HG02623 (cell line): ENCODE measurements around the gene BTC.
"Not testable (repeated sequence)": the region's sequence is repeated elsewhere in the genome, so short reads cannot be mapped to it uniquely, and the experiment has no call there.

Source experiments
- ATAC-seq: cut with Tn5 transposase; IDR thresholded peaks from one replicate; pipeline ENCODE4 v1.9.1; 2021; ENCODE audit warnings: moderate library complexity; ENCODE audit not compliant: unreplicated experiment

Gene BTC

GRCh38 chr4:74794382-74795010 lies at the start of gene BTC:
TSS of gene BTC (minus strand) at chr4:74794523. CDS start at chr4:74794325, 198 bp downstream.
- ATAC-seq: no peak

- ATAC-seq: no peak
Observed at GRCh38 chr4:74840936-74841509, 46.7 kb upstream of the BTC start.

DNA sequence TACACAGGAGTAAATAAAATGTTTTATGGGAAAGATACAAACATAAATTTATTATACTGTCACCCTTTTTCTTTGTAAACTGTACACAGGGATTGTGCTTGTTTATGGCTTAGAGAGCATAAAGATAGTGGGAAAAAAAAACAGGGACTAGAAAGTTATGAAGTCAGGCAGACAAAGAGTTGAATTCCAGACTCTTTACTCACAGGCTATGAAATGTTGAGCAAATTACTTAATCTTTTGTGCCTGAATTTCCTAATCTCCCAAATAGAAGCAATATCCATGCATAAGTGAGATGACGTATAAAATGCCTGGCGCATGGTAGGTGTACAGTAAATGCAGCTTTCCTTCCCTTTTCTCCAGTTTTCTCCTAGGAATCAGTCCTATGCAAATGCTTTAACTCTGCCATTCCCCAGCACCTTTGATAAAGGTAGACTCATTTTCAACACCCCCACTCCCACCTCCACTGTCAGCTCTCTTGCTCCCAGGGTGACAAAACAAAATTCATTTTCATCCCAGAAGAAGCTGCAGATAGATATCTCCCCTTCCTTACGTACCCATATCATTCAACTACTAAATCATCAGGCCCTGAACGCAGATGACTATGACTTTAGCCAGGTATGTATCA lies 44.5 kb upstream of the BTC start:
- ATAC-seq: no peak

- ATAC-seq: no peak
Observed at GRCh38 chr4:74830928-74831327, 36.6 kb upstream of the BTC start.

GRCh38 chr4:74823194-74823593 lies 28.9 kb upstream of the BTC start:
- ATAC-seq: peak; percentile 61

GRCh38 chr4:74822603-74823002 lies 28.3 kb upstream of the BTC start:
- no peak for ATAC-seq

GRCh38 chr4:74821541-74821940 lies 27.2 kb upstream of the BTC start:
- ATAC-seq: no peak

- ATAC-seq: no peak
Observed at GRCh38 chr4:74814052-74814451, 19.7 kb upstream of the BTC start.

- not testable (repeated sequence) for ATAC-seq
Observed at GRCh38 chr4:74812056-74812455, 17.7 kb upstream of the BTC start.

DNA sequence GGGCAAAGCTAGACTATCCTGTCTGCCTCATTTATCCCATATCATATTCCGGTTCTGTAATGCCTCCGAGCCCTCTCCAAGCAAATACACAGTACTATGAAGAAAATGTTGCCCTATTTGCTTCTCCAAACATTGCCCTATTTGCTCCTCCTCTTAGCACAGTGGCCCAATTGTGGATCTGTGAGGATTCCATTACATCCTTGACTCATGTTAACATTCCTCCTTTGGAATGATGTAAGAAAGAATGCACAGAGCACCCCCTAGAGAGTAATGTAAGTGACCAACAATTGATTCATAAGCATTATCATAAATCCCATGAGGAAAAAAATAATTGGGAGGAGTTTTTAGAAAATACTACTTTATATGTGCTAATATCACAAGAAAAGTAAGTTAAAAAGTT lies 11.3 kb upstream of the BTC start:
- ATAC-seq: no peak

DNA sequence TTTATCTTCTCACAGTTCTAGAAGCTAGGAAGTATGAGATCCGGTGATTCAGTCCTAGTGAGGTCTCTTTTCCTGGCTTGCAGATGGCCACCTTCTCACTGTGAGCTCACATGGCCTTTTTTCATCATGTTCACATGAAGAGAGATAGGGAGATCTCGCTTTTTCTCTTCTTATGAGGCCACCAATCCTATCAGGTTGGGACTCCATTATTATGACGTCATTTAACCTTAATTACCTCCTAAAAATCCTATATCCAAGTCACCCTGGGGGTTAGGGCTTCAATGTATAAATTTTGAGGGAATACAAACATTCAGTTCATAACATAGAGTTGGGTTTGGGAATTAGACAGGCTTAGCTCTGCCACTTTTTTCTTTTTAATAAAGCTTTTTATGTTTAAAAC lies 6.0 kb upstream of the BTC start:
- no peak for ATAC-seq

DNA sequence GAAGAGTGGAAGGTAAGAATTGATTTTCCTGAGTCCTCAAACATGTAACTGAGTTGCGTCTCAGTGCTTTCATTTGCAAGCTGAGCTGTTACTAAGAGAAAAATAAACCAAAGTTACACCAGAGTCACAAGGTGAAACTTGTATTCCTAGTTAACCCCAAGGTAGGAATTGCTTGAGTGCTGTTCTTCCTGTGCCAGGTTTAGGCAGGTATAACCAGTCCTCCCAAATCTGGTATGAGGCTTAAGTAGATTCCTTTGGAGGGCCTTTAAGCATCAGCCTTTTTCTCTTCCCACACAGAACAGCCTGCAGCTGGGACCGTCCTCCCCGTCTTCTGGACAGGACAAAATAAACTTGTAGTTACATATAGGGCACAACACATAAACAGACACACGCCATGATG lies 2.3 kb upstream of the BTC start:
- no peak for ATAC-seq

DNA sequence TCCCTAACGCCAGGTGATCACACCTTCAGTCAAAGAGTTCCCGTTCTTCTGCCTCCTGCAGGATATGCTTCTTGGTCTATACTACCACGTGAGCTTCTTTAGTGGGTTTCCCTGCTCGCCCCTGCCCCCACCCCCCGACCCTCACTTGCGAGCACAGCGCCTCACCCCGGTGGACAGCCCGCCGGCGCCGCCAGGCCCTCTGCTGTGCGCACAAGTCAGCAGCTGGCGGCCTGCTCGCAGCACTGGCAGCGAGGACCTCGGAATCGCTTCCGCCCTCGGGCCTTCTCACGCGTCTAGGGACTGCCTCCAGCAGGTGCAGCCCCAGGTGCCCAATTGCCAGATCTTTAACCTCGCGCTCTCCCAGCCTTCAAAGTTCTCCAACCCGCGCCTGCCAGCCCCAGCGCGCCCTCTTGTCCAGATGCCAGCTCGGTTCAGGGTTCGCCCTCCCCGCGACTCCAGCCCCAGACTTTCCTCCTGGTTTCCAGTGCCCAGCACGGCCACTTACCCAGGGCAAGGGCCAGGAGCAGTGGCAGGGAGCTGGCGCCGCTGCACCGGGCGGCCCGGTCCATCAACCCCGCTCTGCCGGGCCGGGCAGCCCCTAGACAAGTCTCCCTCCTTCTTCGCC lies 454 bp downstream of the BTC start:
- no peak for ATAC-seq

DNA sequence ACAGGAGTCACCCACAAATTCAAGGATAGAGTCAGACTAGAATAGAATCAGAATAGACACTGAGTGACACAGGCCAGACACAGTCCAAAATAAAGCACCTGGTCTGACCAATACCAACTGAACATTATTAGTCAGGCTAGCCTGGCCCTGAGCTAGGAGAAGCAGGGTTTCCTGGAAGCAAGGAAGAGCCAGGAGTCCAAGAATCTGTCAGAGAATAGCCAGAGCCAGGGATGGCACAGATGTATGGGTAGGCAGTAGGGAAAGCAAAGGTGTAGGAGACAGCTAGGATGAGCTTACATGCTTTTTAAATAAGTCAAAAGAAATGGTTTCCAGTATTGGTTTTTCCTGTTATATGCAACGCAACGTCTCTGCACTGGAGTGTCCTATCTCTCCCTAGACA lies 3.7 kb downstream of the BTC start:
- ATAC-seq: no peak

DNA sequence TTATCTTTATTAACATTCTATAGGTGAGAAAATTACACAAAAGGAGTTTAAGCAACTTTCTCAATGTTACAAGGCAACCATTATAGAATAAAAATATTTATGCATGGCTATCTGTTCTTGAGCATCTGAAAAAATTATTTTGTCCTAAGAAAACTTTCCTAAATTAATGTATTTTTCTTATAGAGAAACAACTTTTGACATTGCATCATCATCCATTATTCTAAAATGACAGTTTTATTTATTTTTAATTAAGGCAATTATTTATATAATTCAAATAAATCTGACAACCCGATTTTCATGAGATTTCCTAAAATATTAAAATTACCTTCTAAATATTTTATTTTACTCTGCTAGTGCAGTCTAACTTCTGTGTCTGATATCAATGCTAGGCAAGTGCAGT lies 4.8 kb downstream of the BTC start:
- no peak for ATAC-seq

DNA sequence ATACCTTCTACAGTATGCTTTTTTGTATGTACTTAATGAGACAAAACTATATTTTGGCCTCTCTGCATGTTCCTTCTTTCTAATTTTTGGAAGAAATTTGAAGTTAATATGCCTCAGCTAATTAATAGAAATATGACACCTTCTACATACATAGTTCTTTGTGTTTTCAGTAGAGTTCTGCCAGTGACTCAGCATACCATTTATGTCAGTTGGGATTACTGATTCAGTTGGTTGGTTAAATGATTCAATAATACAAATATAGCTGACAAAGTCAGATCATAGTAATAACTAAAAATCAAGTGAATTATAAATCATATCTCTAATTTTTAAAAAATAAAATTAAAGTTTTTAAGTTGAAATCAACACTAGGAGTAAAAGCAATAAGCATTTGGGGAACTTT lies 16.8 kb downstream of the BTC start:
- ATAC-seq: no peak

- ATAC-seq: no peak
Observed at GRCh38 chr4:74772783-74773182, 21.5 kb downstream of the BTC start.

- ATAC-seq: no peak
Observed at GRCh38 chr4:74772106-74772505, 22.2 kb downstream of the BTC start.

GRCh38 chr4:74770226-74770910 lies 24.0 kb downstream of the BTC start:
- no peak for ATAC-seq

- no peak for ATAC-seq
Observed at GRCh38 chr4:74768857-74769525, 25.3 kb downstream of the BTC start.

DNA sequence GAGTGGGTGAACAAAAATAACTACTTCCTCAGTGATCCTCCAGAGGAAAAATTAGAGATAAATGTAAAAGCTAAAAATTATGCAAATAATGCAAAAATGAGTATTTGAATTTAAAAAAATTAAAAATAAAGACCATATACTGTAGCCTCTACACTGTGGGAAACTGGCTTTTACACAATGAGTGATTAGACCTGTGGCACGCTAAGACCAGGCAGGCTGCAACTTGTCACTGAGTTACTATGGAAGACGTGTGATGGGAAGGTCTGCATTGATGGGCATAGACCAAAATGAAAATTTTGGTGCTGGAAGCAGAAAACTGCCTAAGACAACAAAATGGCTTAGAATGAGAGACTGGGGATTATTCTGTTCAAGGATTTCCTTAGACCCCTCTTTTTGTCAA lies 30.2 kb downstream of the BTC start:
- ATAC-seq: no peak
